Testis (tissue), 3 donors: ENCODE data around the gene PRKAG2. TPM values are rescaled to one million over a fixed set of nuclear protein-coding genes. Genes with fewer than 3 reads are reported as not detected.

Experiments
- DNase-seq: peaks from one replicate; pipeline ENCODE4 v3.0.0-alpha.2; 2019
- H3K27ac ChIP-seq, 2 donors: fragments of 200-600 bp; sonication (generic); one replicate each; pipeline ENCODE4 v1.5.1; 2019
- H3K27me3 ChIP-seq: fragments of 200-600 bp; sonication (generic); one replicate; pipeline ENCODE4 v1.5.1; 2019
- H3K36me3 ChIP-seq: fragments of 200-600 bp; sonication (generic); one replicate; pipeline ENCODE4 v1.5.1; 2017; ENCODE audit warnings: low read depth; ENCODE audit errors: missing control alignments
- H3K4me1 ChIP-seq: fragments of 200-600 bp; sonication (generic); one replicate; pipeline ENCODE4 v1.5.1; 2019
- H3K4me3 ChIP-seq, 2 donors: fragments of 200-600 bp; sonication (generic); one replicate each; pipeline ENCODE4 v1.5.1; 2017 to 2019
- H3K9me3 ChIP-seq: fragments of 200-600 bp; sonication (generic); one replicate; pipeline ENCODE4 v1.5.1; 2017
- POLR2A ChIP-seq: fragments of 450-650 bp; IDR thresholded peaks from one replicate; pipeline ENCODE4 v1.6.1; 2017; ENCODE audit warnings: antibody characterized with exemption, mild to moderate bottlenecking, moderate library complexity
- WGBS, 2 donors: methylation state at CpG; one replicate each; pipeline ENCODE4 v1.1.5; 2018; 5-methylcytosine and 5-hydroxymethylcytosine counted together
- intact Hi-C: fragments of 100-400 bp; cut with DNase I; formaldehyde crosslinking; loops from one replicate; pipeline ENCODE4 v1.15.1; 2023; ENCODE audit warnings: low total_unique reads
- polyA plus RNA-seq: library from polyadenylated mRNA; stranded (reverse); fragments of 350-450 nt; fragmentation: Illumina TruSeq; extraction: RNeasy Lipid Tissue Mini Kit (QIAGEN cat#74804); gene quantifications from one replicate; pipeline ENCODE4 v1.2.3, GENCODE V29; 2014; ENCODE audit warnings: low read depth, low replicate concordance; ENCODE audit not compliant: insufficient read depth
- total RNA-seq, 2 donors: library from RNA; depleted of rRNA; stranded (reverse); fragments of >200 nt; gene quantifications; one replicate each; pipeline ENCODE4 v1.2.3, GENCODE V29; 2016
- TF ChIP-seq, protein P1 (sequence below), 3 experiments: fragments of 450-650 bp in 2 of 3; fragments of 200-600 bp in 1 of 3; sonication (generic) in 1 of 3; IDR thresholded peaks; one replicate each; pipeline ENCODE4 v1.5.1; 2016 to 2019; ENCODE audit warnings: antibody characterized with exemption in 3 of 3, mild to moderate bottlenecking in 2 of 3, moderate library complexity in 1 of 3

Gene PRKAG2
- total and polyA plus RNA-seq, 3 donors from 2014 or later = 27.9 to 28.7 (median 28.6) TPM

GRCh38 chr7:151872531-151873401 lies 4.1 kb downstream of the PRKAG2 start:
- DNase-seq = no peak
- TF ChIP-seq, protein P1, sequence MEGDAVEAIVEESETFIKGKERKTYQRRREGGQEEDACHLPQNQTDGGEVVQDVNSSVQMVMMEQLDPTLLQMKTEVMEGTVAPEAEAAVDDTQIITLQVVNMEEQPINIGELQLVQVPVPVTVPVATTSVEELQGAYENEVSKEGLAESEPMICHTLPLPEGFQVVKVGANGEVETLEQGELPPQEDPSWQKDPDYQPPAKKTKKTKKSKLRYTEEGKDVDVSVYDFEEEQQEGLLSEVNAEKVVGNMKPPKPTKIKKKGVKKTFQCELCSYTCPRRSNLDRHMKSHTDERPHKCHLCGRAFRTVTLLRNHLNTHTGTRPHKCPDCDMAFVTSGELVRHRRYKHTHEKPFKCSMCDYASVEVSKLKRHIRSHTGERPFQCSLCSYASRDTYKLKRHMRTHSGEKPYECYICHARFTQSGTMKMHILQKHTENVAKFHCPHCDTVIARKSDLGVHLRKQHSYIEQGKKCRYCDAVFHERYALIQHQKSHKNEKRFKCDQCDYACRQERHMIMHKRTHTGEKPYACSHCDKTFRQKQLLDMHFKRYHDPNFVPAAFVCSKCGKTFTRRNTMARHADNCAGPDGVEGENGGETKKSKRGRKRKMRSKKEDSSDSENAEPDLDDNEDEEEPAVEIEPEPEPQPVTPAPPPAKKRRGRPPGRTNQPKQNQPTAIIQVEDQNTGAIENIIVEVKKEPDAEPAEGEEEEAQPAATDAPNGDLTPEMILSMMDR (IDR thresholded peaks at IDR 0.05) = no peak
- TF ChIP-seq POLR2A = no peak
- intact Hi-C loops = no loop called here
- H3K4me3 ChIP-seq = no peak overlapping the region
- WGBS, 2 donors = 89 to 94% methylated on average over 16 of the region's 16 CpGs
- H3K27me3 ChIP-seq = no peaks in the 10 kb centered on the region
- peaks cover 6% of the 10 kb centered on the region for H3K4me1 ChIP-seq
- no peaks in the 10 kb centered on the region for H3K9me3 ChIP-seq
- no peak overlapping the region for H3K27ac ChIP-seq
- no peaks in the 10 kb centered on the region for H3K36me3 ChIP-seq

DNA sequence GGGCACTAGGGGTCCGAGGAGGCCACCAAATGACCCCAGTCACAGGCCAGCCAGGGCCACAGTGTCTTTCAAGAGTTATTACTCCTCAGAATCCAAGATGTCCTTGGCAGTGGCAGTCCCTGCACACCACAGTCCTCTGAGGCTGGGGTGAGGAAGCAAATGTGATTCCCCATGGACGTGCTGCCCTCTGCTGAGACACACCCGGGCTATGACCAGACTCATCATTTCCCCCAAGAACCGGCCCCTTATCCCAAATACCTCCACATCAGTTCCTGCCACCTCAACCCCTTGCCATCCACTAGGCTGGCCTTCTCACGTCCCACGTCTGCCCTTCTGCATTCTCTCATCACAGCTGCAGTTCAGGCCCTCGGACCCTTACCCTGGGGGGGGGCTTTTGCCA lies 5.0 kb downstream of the PRKAG2 start:
- H3K4me3 ChIP-seq = no peak overlapping the region
- peaks cover 5% of the 10 kb centered on the region for H3K4me1 ChIP-seq
- intact Hi-C loops = no loop called here
- no peak for DNase-seq
- no peaks in the 10 kb centered on the region for H3K27me3 ChIP-seq
- TF ChIP-seq POLR2A = no peak
- TF ChIP-seq, protein P1 (IDR thresholded peaks at IDR 0.05) = no peak
- no peaks in the 10 kb centered on the region for H3K9me3 ChIP-seq
- 87 to 91% methylated on average over 7 of the region's 7 CpGs for WGBS, 2 donors
- H3K27ac ChIP-seq = no peak overlapping the region
- H3K36me3 ChIP-seq = no peaks in the 10 kb centered on the region

DNA sequence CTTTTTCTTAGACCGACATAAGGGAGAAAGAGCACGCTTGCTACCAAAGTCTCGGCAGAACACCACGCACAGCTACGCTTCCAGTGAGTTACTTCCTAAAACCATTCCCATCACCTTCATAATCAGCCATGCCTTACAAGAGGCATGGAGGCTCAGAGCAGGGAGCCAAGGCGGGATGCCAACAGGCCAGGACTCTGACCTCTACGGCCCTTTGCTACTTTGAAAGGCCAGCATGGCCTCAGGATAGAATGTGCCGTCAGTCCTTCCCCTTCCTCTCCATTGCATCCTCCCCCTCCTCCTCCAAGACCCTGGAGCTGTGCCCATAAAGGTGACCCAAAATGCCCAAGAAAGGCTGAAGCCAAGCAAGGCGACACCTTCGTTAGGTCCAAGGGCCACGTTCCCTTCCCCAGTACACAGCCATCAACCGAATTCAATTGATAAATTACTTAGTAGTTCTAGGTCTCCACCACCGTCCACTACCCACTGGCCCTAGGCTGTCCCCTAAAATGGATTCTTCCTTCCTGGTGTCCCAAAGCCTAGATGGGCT lies 5.7 kb downstream of the PRKAG2 start:
- no peak overlapping the region for H3K27ac ChIP-seq
- intact Hi-C loops = no loop called here
- H3K4me1 ChIP-seq = peaks cover 3% of the 10 kb centered on the region
- H3K4me3 ChIP-seq = no peak overlapping the region
- no peaks in the 10 kb centered on the region for H3K36me3 ChIP-seq
- no peak for DNase-seq
- TF ChIP-seq POLR2A = no peak
- TF ChIP-seq, protein P1 (IDR thresholded peaks at IDR 0.05) = no peak
- no peaks in the 10 kb centered on the region for H3K9me3 ChIP-seq
- WGBS, 2 donors = 95% methylated on average over 11 to 13 of the region's 13 CpGs
- H3K27me3 ChIP-seq = no peaks in the 10 kb centered on the region

DNA sequence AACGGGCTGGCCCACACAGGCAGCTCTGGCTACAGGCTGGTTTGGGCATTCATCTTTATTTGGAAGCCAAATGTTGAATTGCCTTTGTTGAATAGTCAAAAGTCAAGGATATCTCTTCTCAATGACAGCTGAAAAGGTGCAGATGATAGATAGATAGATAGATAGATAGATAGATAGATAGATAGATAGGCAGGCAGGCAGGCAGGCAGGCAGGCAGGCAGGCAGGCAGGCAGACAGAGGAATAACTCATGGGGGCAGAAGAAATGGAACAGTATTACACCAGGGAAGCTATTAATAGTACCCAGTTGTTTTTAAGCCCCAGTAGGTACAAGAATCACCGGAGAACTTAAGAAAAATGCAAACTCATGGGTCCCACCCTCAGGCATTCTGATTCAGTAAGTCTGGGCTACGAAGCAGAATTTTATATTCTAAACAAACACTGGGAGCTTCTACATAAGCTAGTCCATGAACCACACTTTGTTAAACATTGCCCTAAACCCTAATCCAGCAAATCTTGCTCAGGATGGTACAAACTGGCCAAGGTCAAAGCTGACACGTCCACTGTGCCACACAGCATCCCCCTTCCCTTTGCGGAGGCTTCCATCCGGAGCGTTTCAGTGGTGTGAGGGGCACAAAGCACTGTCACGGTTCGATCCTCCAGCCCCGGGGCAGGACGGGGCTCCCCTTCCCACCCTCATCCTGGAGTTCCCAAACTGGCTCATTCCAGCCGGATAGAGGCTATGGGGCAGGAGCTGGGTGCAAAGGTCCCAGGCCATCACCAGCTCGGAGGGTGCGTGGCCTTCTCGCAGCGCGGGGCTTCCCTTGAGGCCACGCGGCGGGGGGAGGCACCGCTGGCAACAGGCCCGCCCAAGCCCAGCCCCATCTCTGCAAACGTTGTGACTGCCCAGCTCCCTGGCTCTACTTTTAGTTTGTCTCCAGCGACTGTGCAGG lies 6.7 kb downstream of the PRKAG2 start:
- Histone ChIP-seq H3K36me3 (no peaks in the 10 kb centered on the region), H3K9me3 (no peaks in the 10 kb centered on the region), H3K4me1 (no peaks in the 10 kb centered on the region), H3K27me3 (no peaks in the 10 kb centered on the region), H3K27ac (no peak overlapping the region), H3K4me3 (no peak overlapping the region)
- TF ChIP-seq POLR2A = no peak
- TF ChIP-seq, protein P1 (IDR thresholded peaks at IDR 0.05) = no peak
- no peak for DNase-seq
- WGBS, 2 donors = 90 to 91% methylated on average over 18 to 24 of the region's 24 CpGs
- intact Hi-C loops = no loop called here
